Loucy (cell line): Measurements from ENCODE around the gene HOXA3.

Experiments used
- EZH2phosphoT487 ChIP-seq: fragments of 200-600 bp; IDR thresholded peaks from 2 replicates; pipeline ENCODE4 v1.6.1; 2018; ENCODE audit warnings: antibody characterized with exemption, mild to moderate bottlenecking, moderate library complexity, borderline replicate concordance
- TF ChIP-seq, protein P1 (sequence below): fragments of 200-600 bp; sonication (generic); conservative IDR thresholded peaks from 2 replicates; pipeline ENCODE4 v1.5.1; 2014; ENCODE audit warnings: mild to moderate bottlenecking, antibody characterized with exemption, low read length

DNA sequence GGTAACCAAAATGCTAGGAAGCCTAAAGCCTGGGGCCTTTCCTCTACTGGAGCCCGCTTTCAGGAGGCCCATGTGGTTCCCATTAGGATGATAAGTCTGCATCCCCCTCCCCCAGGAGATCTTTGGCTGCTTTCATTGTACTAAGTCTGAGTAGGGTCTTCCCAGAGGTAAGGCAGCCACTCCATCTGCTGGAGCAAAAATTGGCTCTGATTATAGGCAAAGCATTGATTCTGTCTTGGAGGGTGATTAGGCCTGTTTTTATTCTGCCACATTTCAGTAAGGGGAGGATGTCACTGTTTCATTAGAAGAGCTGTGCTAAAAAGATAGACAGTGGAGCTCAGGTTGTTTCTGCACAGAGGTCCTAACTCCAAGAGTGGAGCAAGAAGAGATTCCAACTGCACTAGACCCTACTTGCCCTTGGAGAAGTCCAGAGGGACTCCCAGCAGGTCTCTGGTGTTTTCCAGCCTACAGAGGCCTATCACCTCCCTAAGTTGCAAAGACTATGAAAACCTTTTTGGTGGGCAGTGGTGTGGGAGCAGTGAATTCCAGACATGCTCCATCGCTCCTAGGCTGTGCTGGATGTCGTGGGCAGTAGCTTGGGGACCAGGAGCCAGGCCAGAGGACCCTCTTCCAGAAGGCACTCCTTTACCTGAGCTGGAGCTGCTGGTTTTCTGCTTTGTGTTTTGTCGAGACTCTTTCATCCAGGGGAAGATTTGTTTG lies 42.8 kb downstream of the HOXA3 start:
- TF ChIP-seq, protein P1, sequence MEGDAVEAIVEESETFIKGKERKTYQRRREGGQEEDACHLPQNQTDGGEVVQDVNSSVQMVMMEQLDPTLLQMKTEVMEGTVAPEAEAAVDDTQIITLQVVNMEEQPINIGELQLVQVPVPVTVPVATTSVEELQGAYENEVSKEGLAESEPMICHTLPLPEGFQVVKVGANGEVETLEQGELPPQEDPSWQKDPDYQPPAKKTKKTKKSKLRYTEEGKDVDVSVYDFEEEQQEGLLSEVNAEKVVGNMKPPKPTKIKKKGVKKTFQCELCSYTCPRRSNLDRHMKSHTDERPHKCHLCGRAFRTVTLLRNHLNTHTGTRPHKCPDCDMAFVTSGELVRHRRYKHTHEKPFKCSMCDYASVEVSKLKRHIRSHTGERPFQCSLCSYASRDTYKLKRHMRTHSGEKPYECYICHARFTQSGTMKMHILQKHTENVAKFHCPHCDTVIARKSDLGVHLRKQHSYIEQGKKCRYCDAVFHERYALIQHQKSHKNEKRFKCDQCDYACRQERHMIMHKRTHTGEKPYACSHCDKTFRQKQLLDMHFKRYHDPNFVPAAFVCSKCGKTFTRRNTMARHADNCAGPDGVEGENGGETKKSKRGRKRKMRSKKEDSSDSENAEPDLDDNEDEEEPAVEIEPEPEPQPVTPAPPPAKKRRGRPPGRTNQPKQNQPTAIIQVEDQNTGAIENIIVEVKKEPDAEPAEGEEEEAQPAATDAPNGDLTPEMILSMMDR: no peak
- no peak for TF ChIP-seq EZH2phosphoT487
